H1 (cell line): Measurements from ENCODE around the gene UBASH3B. TPM values are rescaled to one million over a fixed set of nuclear protein-coding genes. Genes with fewer than 3 reads are reported as not detected.

Experiments used
- CTCF ChIA-PET: fragments of 300-600 bp; sonication (Branson Sonifier 250); formaldehyde crosslinking; loops from one replicate; lab custom pipeline; 2021; ENCODE audit not compliant: partially characterized antibody; lab: Charles Lee
- POLR2A ChIA-PET: fragments of 300-600 bp; sonication (Branson Sonifier 250); formaldehyde crosslinking; loops from one replicate; lab custom pipeline; 2021; ENCODE audit warnings: inconsistent platforms; ENCODE audit not compliant: partially characterized antibody; lab: Charles Lee
- DNase-seq, 2 experiments: peaks; one replicate each; pipeline versions ENCODE4 v3.0.0 to v3.0.0-alpha.2; 2010 to 2022; ENCODE audit warnings: low spot score in 2 of 2, low read depth in 1 of 2, mixed read lengths in 1 of 2
- FAIRE-seq: peaks from 2 replicates; lab custom pipeline; 2011; peaks lifted over from hg19 to GRCh38; lab: Jason Lieb, UNC
- H2AFZ ChIP-seq: 2 replicates; pipeline ENCODE4 v1.8.1; 2012; ENCODE audit warnings: low read length, inconsistent platforms
- H2AK5ac ChIP-seq: 2 replicates; pipeline ENCODE4 v1.6.1; 2013; ENCODE audit warnings: low read depth, low read length
- H2BK120ac ChIP-seq: replicated peaks from 2 replicates; pipeline ENCODE3; 2013; ENCODE audit warnings: low read depth, low read length, inconsistent platforms
- H2BK12ac ChIP-seq: 2 replicates; pipeline ENCODE4 v1.6.1; 2013; ENCODE audit warnings: low read depth, low read length
- H2BK15ac ChIP-seq: 2 replicates; pipeline ENCODE4 v1.6.1; 2013; ENCODE audit warnings: low read length
- H2BK20ac ChIP-seq: 2 replicates; pipeline ENCODE4 v1.6.1; 2013; ENCODE audit warnings: low read length
- H2BK5ac ChIP-seq: 2 replicates; pipeline ENCODE4 v1.6.1; 2013; ENCODE audit warnings: low read depth, low read length
- H3K14ac ChIP-seq: 2 replicates; pipeline ENCODE4 v1.6.1; 2013; ENCODE audit warnings: inconsistent platforms; ENCODE audit not compliant: insufficient read length
- H3K18ac ChIP-seq: 2 replicates; pipeline ENCODE4 v1.6.1; 2013; ENCODE audit warnings: low read length; ENCODE audit errors: extremely low read depth
- H3K23ac ChIP-seq: 2 replicates; pipeline ENCODE4 v1.6.1; 2013; ENCODE audit warnings: inconsistent platforms; ENCODE audit not compliant: insufficient read length
- H3K23me2 ChIP-seq: 2 replicates; pipeline ENCODE4 v1.6.1; 2013; ENCODE audit warnings: low read depth, low read length
- H3K27ac ChIP-seq: 2 replicates; pipeline ENCODE4 v1.6.1; 2011; ENCODE audit warnings: low read depth, low read length, inconsistent platforms
- H3K27me3 ChIP-seq, 4 experiments: replicated peaks in 1 of 4; 1 replicate in 1 of 4; 2 replicates in 3 of 4; pipeline versions ENCODE4 v1.6.1 to v1.8.1; 2011 to 2013; ENCODE audit warnings: low read length in 3 of 4, mild to moderate bottlenecking in 3 of 4, inconsistent platforms in 2 of 4, mixed read lengths in 2 of 4, moderate library complexity in 1 of 4; ENCODE audit not compliant: control insufficient read depth in 3 of 4, insufficient read depth in 3 of 4; ENCODE audit errors: extremely low read depth in 1 of 4
- H3K36me3 ChIP-seq, 4 experiments: 2 replicates each; pipeline versions ENCODE4 v1.6.1 to v1.8.1; 2011 to 2013; ENCODE audit warnings: mild to moderate bottlenecking in 4 of 4, low read length in 3 of 4, moderate library complexity in 2 of 4, control low read depth in 1 of 4, inconsistent platforms in 1 of 4; ENCODE audit not compliant: insufficient read depth in 4 of 4, control insufficient read depth in 2 of 4
- H3K4ac ChIP-seq: replicated peaks from 2 replicates; pipeline ENCODE3; 2013; ENCODE audit warnings: low read length, low read depth, mixed read lengths, inconsistent platforms; ENCODE audit not compliant: insufficient read length
- H3K4me1 ChIP-seq, 4 experiments: replicated peaks in 1 of 4; 1 replicate in 1 of 4; 2 replicates in 3 of 4; pipeline versions ENCODE4 v1.6.1 to v1.8.1; 2011 to 2013; ENCODE audit warnings: low read length in 3 of 4, inconsistent platforms in 2 of 4, mixed read lengths in 1 of 4; ENCODE audit not compliant: insufficient read depth in 4 of 4, control insufficient read depth in 3 of 4
- H3K4me2 ChIP-seq, 2 experiments: 2 replicates each; pipeline versions ENCODE4 v1.6.1 to v1.8.1; 2011 to 2013; ENCODE audit warnings: low read depth in 2 of 2, low read length in 2 of 2, control low read depth in 1 of 2, inconsistent platforms in 1 of 2, mild to moderate bottlenecking in 1 of 2; ENCODE audit not compliant: insufficient read depth in 1 of 2
- H3K4me3 ChIP-seq, 4 experiments: fragments of 200-600, 300-600 bp in 1 of 4; sonication (generic), shearing (Covaris generic), sonication (Bioruptor Twin) in 1 of 4; 2 replicates each; pipeline versions ENCODE4 v1.5.1 to v1.8.1; 2011 to 2016; ENCODE audit warnings: low read length in 4 of 4, low read depth in 3 of 4, control low read depth in 2 of 4, inconsistent platforms in 2 of 4, mild to moderate bottlenecking in 2 of 4, mixed read lengths in 1 of 4, moderate library complexity in 1 of 4; ENCODE audit not compliant: insufficient read depth in 2 of 4; ENCODE audit errors: extremely low read depth in 1 of 4
- H3K56ac ChIP-seq: replicated peaks from 2 replicates; pipeline ENCODE3; 2013; ENCODE audit warnings: low read depth, mild to moderate bottlenecking, mixed read lengths, low read length, inconsistent platforms; ENCODE audit not compliant: insufficient read length
- H3K79me1 ChIP-seq: 2 replicates; pipeline ENCODE4 v1.6.1; 2013; ENCODE audit warnings: low read depth, low read length, control low read depth
- H3K79me2 ChIP-seq, 2 experiments: 2 replicates each; pipeline versions ENCODE4 v1.6.1 to v1.8.1; 2012 to 2013; ENCODE audit warnings: low read length in 2 of 2, mild to moderate bottlenecking in 2 of 2, inconsistent platforms in 1 of 2; ENCODE audit not compliant: insufficient read depth in 2 of 2, control insufficient read depth in 1 of 2
- H3K9ac ChIP-seq, 4 experiments: replicated peaks in 1 of 4; 1 replicate in 1 of 4; 2 replicates in 3 of 4; pipeline versions ENCODE4 v1.6.1 to v1.8.1; 2011 to 2013; ENCODE audit warnings: low read depth in 3 of 4, low read length in 3 of 4, control low read depth in 2 of 4, mild to moderate bottlenecking in 2 of 4, moderate library complexity in 2 of 4, inconsistent platforms in 1 of 4; ENCODE audit errors: extremely low read depth in 1 of 4
- H3K9me3 ChIP-seq, 2 experiments: 2 replicates each; pipeline versions ENCODE4 v1.6.1 to v1.8.1; 2012 to 2013; ENCODE audit warnings: mild to moderate bottlenecking in 2 of 2, moderate library complexity in 2 of 2, control low read depth in 1 of 2, inconsistent platforms in 1 of 2, low read depth in 1 of 2, low read length in 1 of 2, mixed read lengths in 1 of 2; ENCODE audit not compliant: insufficient read depth in 2 of 2
- H4K20me1 ChIP-seq, 2 experiments: replicated peaks in 1 of 2; 2 replicates each; pipeline versions ENCODE3 to v1.8.1; 2011 to 2013; ENCODE audit warnings: inconsistent platforms in 2 of 2, low read length in 2 of 2, mild to moderate bottlenecking in 1 of 2; ENCODE audit not compliant: insufficient read depth in 2 of 2, control insufficient read depth in 1 of 2
- H4K5ac ChIP-seq: 2 replicates; pipeline ENCODE4 v1.6.1; 2013; ENCODE audit warnings: low read length, low read depth, mixed read lengths, inconsistent platforms; ENCODE audit not compliant: insufficient read length
- H4K8ac ChIP-seq: 2 replicates; pipeline ENCODE4 v1.8.0; 2013; ENCODE audit warnings: mild to moderate bottlenecking, moderate library complexity, low read length, inconsistent platforms; ENCODE audit not compliant: insufficient read depth; ENCODE audit errors: extremely low read depth
- H4K91ac ChIP-seq: replicated peaks from 2 replicates; pipeline ENCODE3; 2013; ENCODE audit warnings: low read length, mixed read lengths, inconsistent platforms; ENCODE audit not compliant: insufficient read length
- ATF2 ChIP-seq: IDR thresholded peaks from 2 replicates; pipeline ENCODE4 v1.6.1; 2012; ENCODE audit warnings: low read length, inconsistent platforms
- ATF3 ChIP-seq: IDR thresholded peaks from 2 replicates; pipeline ENCODE4 v1.6.1; 2011; ENCODE audit warnings: low read depth, mild to moderate bottlenecking, low read length; ENCODE audit not compliant: insufficient read depth
- CBX8 ChIP-seq: fragments of 300-800, 300-1000 bp; sonication (generic); IDR thresholded peaks from 2 replicates; pipeline ENCODE4 v1.7.1; 2016; ENCODE audit warnings: low read depth, low read length, borderline replicate concordance
- CREB1 ChIP-seq: IDR thresholded peaks from 2 replicates; pipeline ENCODE4 v1.6.1; 2012; ENCODE audit warnings: inconsistent platforms
- CTBP2 ChIP-seq: IDR thresholded peaks from 2 replicates; pipeline ENCODE4 v1.7.0; 2011; ENCODE audit warnings: borderline replicate concordance, mild to moderate bottlenecking, moderate library complexity, mixed read lengths, low read length; ENCODE audit not compliant: insufficient read depth, insufficient read length
- KDM4A ChIP-seq: IDR thresholded peaks from one replicate; pipeline ENCODE4 v1.7.1; 2012; ENCODE audit warnings: low read depth, mild to moderate bottlenecking, moderate library complexity, low read length, inconsistent platforms; ENCODE audit not compliant: severe bottlenecking
- KDM5A ChIP-seq: fragments of 200-600 bp; IDR thresholded peaks from 2 replicates; pipeline ENCODE4 v1.7.1; 2012; ENCODE audit warnings: mild to moderate bottlenecking, low read length, inconsistent platforms, mixed read lengths
- POLR2AphosphoS5 ChIP-seq: IDR thresholded peaks from 2 replicates; pipeline ENCODE4 v1.6.1; 2011; ENCODE audit warnings: low read depth, low read length
- SP1 ChIP-seq: IDR thresholded peaks from 2 replicates; pipeline ENCODE4 v1.6.1; 2011; ENCODE audit warnings: low read depth, low read length
- WGBS, 2 experiments: shearing (Covaris generic) in 1 of 2; methylation state at CpG; one replicate each; pipeline versions ENCODE4 v1.1.6 to v1.1.7; 2013 to 2015; ENCODE audit warnings: low lambda C conversion rate in 2 of 2, mixed read lengths in 2 of 2, inconsistent platforms in 1 of 2, low coverage in 1 of 2, missing lambda C conversion rate in 1 of 2; ENCODE audit not compliant: insufficient replicate concordance in 2 of 2, insufficient coverage in 1 of 2, insufficient read length in 1 of 2; ENCODE audit errors: extremely low coverage in 1 of 2, missing lambda C conversion rate in 1 of 2; 5-methylcytosine and 5-hydroxymethylcytosine counted together
- polyA plus RNA-seq, 7 experiments: library from polyadenylated mRNA; depleted of rRNA in 3 of 7; stranded (reverse) in 5 of 7; unstranded in 2 of 7; fragments of >200 nt in 5 of 7; fragments of 200-250 nt in 2 of 7; gene quantifications; 1 replicate in 5 of 7; 2 replicates in 1 of 7; 4 replicates in 1 of 7; pipeline versions ENCODE4 v1.2.1 to v1.2.3, GENCODE V29; 2011 to 2013; ENCODE audit warnings: missing spikeins in 2 of 7, mixed read lengths in 2 of 7
- total RNA-seq: library from RNA; stranded (reverse); fragmentation: NEBNext Ultra II Directional; extraction: Animal tissue kit (Norgen Biotek cat#: 25700); gene quantifications from 2 replicates; pipeline ENCODE4 v1.2.1, GENCODE V29; 2021

UBASH3B gene
- total and polyA plus RNA-seq, 2 of the 8 experiments (the other 6 are each of a cell fraction or from before 2014, with no cell fraction given): 7.5 to 9.5 TPM

GRCh38 chr11:122671400-122671891, 15.9 kb downstream of the UBASH3B start:
- no peaks in the 10 kb centered on the region for H3K27me3 ChIP-seq
- FAIRE-seq (no peak), DNase-seq (no peak)
- no peak overlapping the region for H3K9ac ChIP-seq
- POLR2A ChIA-PET: no interaction called here
- CTCF ChIA-PET: interaction anchor here (1.1 to 3.6 kb wide), 6 partner anchors 8 to 109 kb away, joined by 3 to 9 read pairs (median 4); no protein-coding TSS in a partner anchor
- no peaks in the 10 kb centered on the region for H3K23me2 ChIP-seq
- H2AFZ ChIP-seq: no peak overlapping the region
- no peak overlapping the region for H2AK5ac ChIP-seq
- no peak overlapping the region for H3K56ac ChIP-seq
- H3K18ac ChIP-seq: no peak overlapping the region
- peaks cover 4 to 7% of the 10 kb centered on the region in 2 experiments; a peak in 3 of 4 replicates for H3K9me3 ChIP-seq
- H3K27ac ChIP-seq: no peak overlapping the region
- H3K36me3 ChIP-seq: peaks cover 0 to 5% (median 0%) of the 10 kb centered on the region in 4 experiments; a peak in 1 of 8 replicates
- H4K20me1 ChIP-seq: no peaks in the 10 kb centered on the region
- WGBS, 2 experiments: 89% methylated on average over 12 of the region's 12 CpGs; no CpG with 5 or more reads in 1 of the 2 experiments
- no peaks in the 10 kb centered on the region; a peak in 1 of 4 replicates for H3K79me2 ChIP-seq
- H2BK5ac ChIP-seq: no peak overlapping the region
- H2BK12ac ChIP-seq: no peak overlapping the region
- no peak overlapping the region for H3K14ac ChIP-seq
- H3K4me3 ChIP-seq: no peak overlapping the region
- no peak overlapping the region for H4K5ac ChIP-seq
- H3K79me1 ChIP-seq: no peaks in the 10 kb centered on the region
- H3K4me1 ChIP-seq: no peaks in the 10 kb centered on the region
- no peak overlapping the region for H2BK15ac ChIP-seq
- no peak overlapping the region for H4K8ac ChIP-seq
- H3K4ac ChIP-seq: no peak overlapping the region
- H3K4me2 ChIP-seq: no peak overlapping the region
- H2BK20ac ChIP-seq: no peak overlapping the region
- no peak overlapping the region for H3K23ac ChIP-seq
- H4K91ac ChIP-seq: no peak overlapping the region
- no peak overlapping the region for H2BK120ac ChIP-seq
- TF ChIP-seq ATF2 (no peak), POLR2AphosphoS5 (no peak), CBX8 (no peak), CREB1 (no peak), CTBP2 (no peak), KDM5A (no peak), SP1 (no peak), ATF3 (no peak), KDM4A (no peak)
